DND-41 (cell line): ENCODE measurements around the gene ARHGAP26.

Experiments
- ATAC-seq: fragments of 200-7000 bp; cut with Tn5 transposase; 3 replicates; pipeline ENCODE4 v1.9.1; 2021; ENCODE audit warnings: low read depth; ENCODE audit not compliant: insufficient read depth
- DNase-seq: peaks from one replicate; pipeline ENCODE4 v3.0.0-alpha.2; 2020
- H2AFZ ChIP-seq: 2 replicates; pipeline ENCODE4 v1.6.0; 2012; ENCODE audit warnings: low read depth, low read length
- H3K27ac ChIP-seq: 2 replicates; pipeline ENCODE4 v1.5.1; 2012; ENCODE audit warnings: low read length, inconsistent platforms
- H3K27me3 ChIP-seq: fragments of 200-600 bp; sonication (generic); 2 replicates; pipeline ENCODE4 v1.6.0; 2012; ENCODE audit warnings: low read length, mild to moderate bottlenecking, inconsistent platforms; ENCODE audit not compliant: insufficient read depth, poor library complexity
- H3K36me3 ChIP-seq: 2 replicates; pipeline ENCODE4 v1.5.1; 2012; ENCODE audit warnings: low read length, inconsistent platforms; ENCODE audit not compliant: insufficient read depth
- H3K4me1 ChIP-seq: 2 replicates; pipeline ENCODE4 v1.5.1; 2012; ENCODE audit warnings: mild to moderate bottlenecking, low read length; ENCODE audit not compliant: insufficient read depth
- H3K4me2 ChIP-seq: 2 replicates; pipeline ENCODE4 v1.6.0; 2012; ENCODE audit warnings: mild to moderate bottlenecking, moderate library complexity, low read length, inconsistent platforms; ENCODE audit not compliant: insufficient read depth
- H3K4me3 ChIP-seq, 2 experiments: fragments of 200-600 bp in 1 of 2; shearing (Covaris generic) in 1 of 2; 2 replicates each; pipeline ENCODE4 v1.5.1; 2012 to 2016; ENCODE audit warnings: inconsistent platforms in 2 of 2, low read length in 2 of 2, mild to moderate bottlenecking in 2 of 2, low read depth in 1 of 2, moderate library complexity in 1 of 2
- H3K79me2 ChIP-seq: 2 replicates; pipeline ENCODE4 v1.6.0; 2012; ENCODE audit warnings: low read length, inconsistent platforms; ENCODE audit not compliant: insufficient read depth
- H3K9ac ChIP-seq: 2 replicates; pipeline ENCODE4 v1.6.0; 2012; ENCODE audit warnings: low read depth, mild to moderate bottlenecking, inconsistent platforms, low read length, moderate library complexity
- H3K9me3 ChIP-seq: 2 replicates; pipeline ENCODE4 v1.5.1; 2012; ENCODE audit warnings: low read length, moderate library complexity, mild to moderate bottlenecking, inconsistent platforms; ENCODE audit not compliant: insufficient read depth, severe bottlenecking
- H4K20me1 ChIP-seq: 2 replicates; pipeline ENCODE4 v1.6.0; 2012; ENCODE audit warnings: low read length; ENCODE audit not compliant: insufficient read depth
- CTCF ChIP-seq: IDR thresholded peaks from 2 replicates; pipeline ENCODE4 v1.5.1; 2012; ENCODE audit warnings: borderline replicate concordance, low read length, moderate library complexity, mild to moderate bottlenecking; ENCODE audit not compliant: poor library complexity, severe bottlenecking; ENCODE audit errors: extremely low read depth
- EZH2 ChIP-seq: IDR thresholded peaks from 3 replicates; pipeline ENCODE4 v1.6.1; 2012; ENCODE audit warnings: borderline replicate concordance, low read depth, mild to moderate bottlenecking, moderate library complexity, low read length, inconsistent platforms; ENCODE audit not compliant: severe bottlenecking

Gene ARHGAP26

GRCh38 chr5:142769793-142770649 lies at the start of gene ARHGAP26:
Gene ARHGAP26, plus strand, starts transcription at chr5:142770377. Its CDS starts 385 bp downstream, at chr5:142770762.
- H3K9ac ChIP-seq, result peak within 1 kb of the TSS; percentile 70
- DNase-seq (peak; percentile 95), ATAC-seq (peak; percentile 94)
- H3K9me3 ChIP-seq, result no peaks in the 10 kb centered on the region
- no peaks in the 10 kb centered on the region for H3K36me3 ChIP-seq
- H3K27me3 ChIP-seq, result no peaks in the 10 kb centered on the region
- peaks cover 37% of the 10 kb centered on the region for H3K4me1 ChIP-seq
- peaks cover 30% of the 10 kb centered on the region for H3K79me2 ChIP-seq
- TF ChIP-seq EZH2, result no peak
- TF ChIP-seq CTCF, result peak; percentile 57
- peak within 1 kb of the TSS; percentile 55 to 95 for H3K4me3 ChIP-seq
- peaks cover 15% of the 10 kb centered on the region; the same call in 1 of the 2 replicates for H4K20me1 ChIP-seq
- H2AFZ ChIP-seq, result peak within 1 kb of the TSS; percentile 99
- H3K27ac ChIP-seq, result peak within 1 kb of the TSS; percentile 83
- peak within 1 kb of the TSS; percentile 98 for H3K4me2 ChIP-seq

- Histone ChIP-seq H3K9me3 (no peaks in the 10 kb centered on the region), H3K27ac (no peak overlapping the region), H3K9ac (no peak overlapping the region), H3K27me3 (no peaks in the 10 kb centered on the region), H4K20me1 (no peaks in the 10 kb centered on the region), H2AFZ (no peak overlapping the region), H3K4me2 (no peak overlapping the region), H3K4me3 (no peak overlapping the region), H3K36me3 (no peaks in the 10 kb centered on the region), H3K4me1 (no peaks in the 10 kb centered on the region), H3K79me2 (no peaks in the 10 kb centered on the region)
- DNase-seq (no peak), ATAC-seq (no peak)
- TF ChIP-seq EZH2, result no peak
- TF ChIP-seq CTCF, result no peak
Observed at GRCh38 chr5:142720641-142721271, 49.4 kb upstream of the ARHGAP26 start.

- no peak overlapping the region for H3K27ac ChIP-seq
- H3K36me3 ChIP-seq, result no peaks in the 10 kb centered on the region
- H2AFZ ChIP-seq, result no peak overlapping the region
- H3K9ac ChIP-seq, result no peak overlapping the region
- no peak for TF ChIP-seq CTCF
- no peak for TF ChIP-seq EZH2
- no peak overlapping the region for H3K4me2 ChIP-seq
- ATAC-seq (no peak), DNase-seq (no peak)
- H4K20me1 ChIP-seq, result no peaks in the 10 kb centered on the region
- no peaks in the 10 kb centered on the region for H3K79me2 ChIP-seq
- H3K9me3 ChIP-seq, result no peaks in the 10 kb centered on the region
- no peaks in the 10 kb centered on the region for H3K27me3 ChIP-seq
- no peak overlapping the region for H3K4me3 ChIP-seq
- no peaks in the 10 kb centered on the region for H3K4me1 ChIP-seq
Observed at GRCh38 chr5:142722146-142722545, 48.0 kb upstream of the ARHGAP26 start.
